Measurements from ENCODE around the gene EFTUD2.

The EFTUD2 gene

DNA sequence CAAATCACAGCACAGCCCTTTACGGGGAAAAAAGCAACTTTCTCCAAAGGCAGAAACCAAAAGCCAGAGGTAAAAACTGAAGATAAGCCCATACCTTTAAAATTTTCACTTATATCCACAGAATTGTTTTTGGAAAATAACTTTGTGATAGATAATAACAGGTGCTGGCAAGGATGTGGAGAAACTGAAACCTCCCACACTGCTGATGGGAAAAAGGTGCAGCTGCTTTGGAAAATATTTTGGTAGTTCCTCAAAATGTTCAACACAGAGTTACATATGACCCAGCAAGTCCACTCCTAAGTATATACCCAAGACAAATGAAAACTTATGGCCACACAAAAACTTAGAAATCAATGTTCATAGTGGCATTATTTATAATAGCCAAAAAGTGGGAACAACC, 12.2 kb downstream of the EFTUD2 start:
- no peak for DNase-seq

DNA sequence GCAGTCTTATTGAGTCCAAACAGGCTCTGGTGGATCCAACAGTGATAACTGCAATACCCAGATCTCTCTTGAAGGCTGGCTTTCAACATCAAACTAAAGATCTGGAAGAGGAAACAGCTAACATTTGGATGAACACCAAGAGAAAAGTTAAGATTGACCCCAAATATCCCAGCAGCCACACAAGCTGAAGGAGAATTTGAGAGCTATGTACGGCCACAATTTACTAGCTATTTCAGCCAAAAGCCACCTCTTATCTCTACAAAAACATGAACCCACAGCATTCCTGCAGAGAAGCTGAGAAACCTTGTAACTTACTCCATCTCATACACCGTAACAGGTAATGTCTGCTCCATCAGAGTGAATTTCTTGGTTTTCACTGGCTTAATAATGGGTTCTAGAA, 14.3 kb downstream of the EFTUD2 start:
- no peak for DNase-seq

GRCh38 chr17:44881145-44881544, 18.1 kb downstream of the EFTUD2 start:
- DNase-seq, result no peak

- DNase-seq, result no peak
Measured at GRCh38 chr17:44880062-44880461, 19.2 kb downstream of the EFTUD2 start.

GRCh38 chr17:44879376-44879775, 19.9 kb downstream of the EFTUD2 start:
- no peak for DNase-seq

DNA sequence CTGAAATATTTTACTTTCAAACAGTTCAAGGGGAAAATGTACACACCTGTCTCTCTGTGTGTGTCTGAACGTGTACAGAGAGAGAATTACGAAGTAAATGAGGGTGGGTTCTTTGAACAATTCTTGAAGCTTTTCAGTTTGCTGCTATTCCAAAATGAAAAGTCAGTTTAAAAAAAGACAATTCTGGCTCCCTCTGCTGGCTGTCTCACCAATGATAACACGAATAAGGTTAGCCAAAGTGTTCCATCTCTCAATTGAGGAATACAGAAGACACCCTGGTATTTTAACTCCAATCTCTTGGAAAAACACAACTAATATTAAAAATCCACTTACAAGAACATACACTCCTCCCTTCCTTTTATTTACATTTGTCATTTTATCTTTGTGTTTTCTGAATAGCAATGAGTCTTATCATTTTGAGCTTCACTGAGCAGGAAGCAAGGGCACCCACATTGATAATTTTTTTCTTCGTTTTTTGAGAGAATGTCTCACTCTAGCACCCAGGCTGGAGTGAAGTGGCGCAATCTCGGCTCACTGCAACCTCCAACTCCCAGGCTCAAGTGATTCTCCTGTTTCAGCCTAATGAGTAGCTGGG, 20.5 kb downstream of the EFTUD2 start:
- DNase-seq, result peak; percentile 47

- DNase-seq, result no peak
Measured at GRCh38 chr17:44877121-44877520, 22.1 kb downstream of the EFTUD2 start.

- DNase-seq, result no peak
Measured at GRCh38 chr17:44875761-44876160, 23.5 kb downstream of the EFTUD2 start.

GRCh38 chr17:44872131-44872768, 27.0 kb downstream of the EFTUD2 start:
- DNase-seq, result no peak

- no peak for DNase-seq
Measured at GRCh38 chr17:44871556-44871955, 27.7 kb downstream of the EFTUD2 start.

- no peak for DNase-seq
Measured at GRCh38 chr17:44867841-44868240, 31.4 kb downstream of the EFTUD2 start.

- peak; percentile 37 for DNase-seq
Measured at GRCh38 chr17:44865931-44866330, 33.3 kb downstream of the EFTUD2 start.

- DNase-seq, result peak; percentile 77
Measured at GRCh38 chr17:44865231-44865660, 34.0 kb downstream of the EFTUD2 start.

DNA sequence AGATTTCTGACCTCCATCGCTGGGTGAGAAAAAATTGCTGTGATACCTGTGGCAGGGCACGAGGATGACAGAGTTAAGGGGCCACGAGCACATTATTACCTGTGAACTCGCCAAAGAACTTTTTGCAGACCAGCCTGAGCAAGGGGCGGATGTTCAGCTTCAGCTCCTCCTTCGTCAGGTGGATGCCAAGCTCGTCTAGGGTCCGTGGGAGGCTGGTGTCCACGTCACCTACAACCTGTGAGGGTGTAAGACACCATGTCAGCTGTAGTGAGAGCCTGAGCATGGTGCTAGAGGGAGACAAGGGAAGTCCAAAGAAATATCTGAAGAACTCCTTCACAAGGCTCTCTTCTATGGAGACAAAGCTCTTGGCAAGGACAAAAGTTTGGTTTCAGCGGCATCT, 34.4 kb downstream of the EFTUD2 start:
- no peak for DNase-seq

GRCh38 chr17:44863061-44863918, 36.0 kb downstream of the EFTUD2 start:
- no peak for DNase-seq

- DNase-seq, result no peak
Measured at GRCh38 chr17:44862278-44862914, 36.8 kb downstream of the EFTUD2 start.

DNA sequence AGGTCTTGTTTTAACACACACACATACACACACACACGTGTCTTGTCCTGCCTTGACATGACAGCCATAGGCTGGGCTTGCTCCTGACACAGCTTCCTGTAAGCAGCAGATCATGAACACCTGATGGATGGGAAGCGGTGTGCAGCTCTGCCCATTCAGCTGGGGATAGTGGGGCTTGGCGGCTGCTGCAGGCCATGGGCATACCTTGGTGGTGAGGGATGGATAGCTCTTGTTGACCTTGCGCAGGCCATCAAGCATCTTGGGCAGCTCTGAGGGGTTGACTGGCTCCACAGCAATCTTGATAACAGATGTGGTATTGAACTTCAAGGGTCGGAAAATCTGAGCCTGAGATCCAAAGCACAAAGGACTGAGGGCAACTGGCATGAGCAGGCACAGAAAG, 39.5 kb downstream of the EFTUD2 start:
- no peak for DNase-seq

- no peak for DNase-seq
Measured at GRCh38 chr17:44854192-44854591, 45.1 kb downstream of the EFTUD2 start.

DNA sequence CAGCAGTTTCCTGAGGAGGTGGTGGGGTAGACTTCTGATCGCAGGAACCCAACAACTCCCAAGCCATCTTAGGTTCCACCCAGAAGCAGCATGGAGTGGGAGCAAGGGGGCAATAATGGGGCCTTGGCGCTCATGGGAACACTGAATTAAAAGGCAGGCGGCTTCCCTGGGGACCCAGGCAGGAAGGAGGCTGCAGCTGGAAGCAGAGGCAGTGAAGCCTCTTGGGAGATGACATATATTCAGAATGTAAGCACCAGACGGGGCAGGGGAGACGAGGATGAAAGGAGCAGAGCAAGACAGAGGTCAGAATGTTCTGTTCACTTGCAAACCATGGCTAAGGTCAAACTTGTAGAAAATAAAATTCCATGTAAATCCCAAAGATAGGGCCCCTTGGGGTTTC, 48.6 kb downstream of the EFTUD2 start:
- no peak for DNase-seq

GRCh38 chr17:44850025-44850424, 49.2 kb downstream of the EFTUD2 start:
- DNase-seq, result no peak

DNA sequence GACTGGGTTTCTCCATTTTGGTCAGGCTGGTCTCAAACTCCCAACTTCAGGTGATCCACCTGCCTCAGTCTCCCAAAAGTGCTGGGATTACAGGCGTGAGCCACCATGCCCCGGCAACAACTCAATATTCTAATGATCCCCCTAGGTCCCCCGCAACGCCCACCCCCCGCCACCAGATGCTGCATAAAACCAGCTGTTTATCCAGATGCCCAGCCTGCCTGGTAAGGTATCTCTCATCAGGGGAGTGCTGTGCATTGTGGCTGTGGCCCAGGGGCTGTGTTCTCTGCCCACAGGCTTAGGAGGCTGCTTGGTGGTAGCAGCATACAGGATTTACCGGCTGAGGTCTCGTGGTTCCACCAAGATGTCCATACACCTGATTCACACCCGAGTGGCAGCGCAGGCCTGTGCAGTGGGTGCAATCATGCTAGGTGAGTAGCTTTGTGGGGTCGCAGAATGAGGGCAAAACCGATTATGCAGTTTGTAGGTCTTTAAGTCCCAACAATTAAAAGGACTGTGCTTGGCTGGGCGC, 50.2 kb downstream of the EFTUD2 start:
- no peak for DNase-seq

GRCh38 chr17:44848257-44848795, 50.9 kb downstream of the EFTUD2 start:
- no peak for DNase-seq

GRCh38 chr17:44847586-44847985, 51.7 kb downstream of the EFTUD2 start, which contains the start of gene HIGD1B:
HIGD1B (plus strand) TSS chr17:44847883; CDS start chr17:44848153, 270 bp downstream.
- DNase-seq, result no peak
